ENCODE results near the gene FFAR1.
"Not testable (repeated sequence)": the region's sequence is repeated elsewhere in the genome, so short reads cannot be mapped to it uniquely, and the experiment has no call there.

The FFAR1 gene

GRCh38 chr19:35363001-35363590, 15.4 kb downstream of the FFAR1 start:
- DNase-seq: no peak

GRCh38 chr19:35363711-35364425, 16.2 kb downstream of the FFAR1 start:
- no peak for DNase-seq

GRCh38 chr19:35365303-35365702, 17.6 kb downstream of the FFAR1 start:
- no peak for DNase-seq

- DNase-seq: no peak
Observed at GRCh38 chr19:35368378-35368777, 20.7 kb downstream of the FFAR1 start.

GRCh38 chr19:35369522-35369921, 21.8 kb downstream of the FFAR1 start:
- no peak for DNase-seq

- no peak for DNase-seq
Observed at GRCh38 chr19:35370722-35371121, 23.0 kb downstream of the FFAR1 start, which contains the start of gene GPR42. Gene GPR42 (plus strand): TSS chr19:35371068. CDS start chr19:35371360, 292 bp downstream.

GRCh38 chr19:35373492-35373891, 25.8 kb downstream of the FFAR1 start:
- no peak for DNase-seq

GRCh38 chr19:35374031-35374430, 26.3 kb downstream of the FFAR1 start:
- DNase-seq: not testable (repeated sequence)

- DNase-seq: peak; percentile 70
Observed at GRCh38 chr19:35375505-35376307, 28.0 kb downstream of the FFAR1 start.

GRCh38 chr19:35377656-35378055, 30.0 kb downstream of the FFAR1 start:
- no peak for DNase-seq

GRCh38 chr19:35378356-35378755, 30.7 kb downstream of the FFAR1 start:
- DNase-seq: no peak

- not testable (repeated sequence) for DNase-seq
Observed at GRCh38 chr19:35379545-35379944, 31.8 kb downstream of the FFAR1 start.

- DNase-seq: no peak
Observed at GRCh38 chr19:35379992-35380391, 32.3 kb downstream of the FFAR1 start.

GRCh38 chr19:35380450-35381124, 32.9 kb downstream of the FFAR1 start:
- DNase-seq: no peak

- no peak for DNase-seq
Observed at GRCh38 chr19:35381318-35381717, 33.6 kb downstream of the FFAR1 start.

GRCh38 chr19:35381926-35382325, 34.2 kb downstream of the FFAR1 start:
- no peak for DNase-seq

GRCh38 chr19:35383536-35383935, 35.8 kb downstream of the FFAR1 start:
- DNase-seq: no peak

GRCh38 chr19:35388277-35389054, 40.8 kb downstream of the FFAR1 start:
- DNase-seq: no peak

- no peak for DNase-seq
Observed at GRCh38 chr19:35389192-35389861, 41.6 kb downstream of the FFAR1 start.

GRCh38 chr19:35392742-35393715, 45.3 kb downstream of the FFAR1 start:
- no peak for DNase-seq
